AG04449 (cell line): ENCODE results near the gene HS6ST1.

Experiments used
- CTCF ChIA-PET: fragments of 350-600 bp; formaldehyde crosslinking; extraction: SDS; loops from one replicate; lab custom pipeline; 2021; ENCODE audit warnings: antibody characterized with exemption; lab: Yijun Ruan, JAX
- POLR2A ChIA-PET: fragments of 400-600, 350-600 bp; formaldehyde crosslinking; extraction: SDS; loops from one replicate; lab custom pipeline; 2020; ENCODE audit warnings: antibody characterized with exemption, inconsistent platforms; lab: Yijun Ruan, JAX
- DNase-seq: peaks from one replicate; pipeline ENCODE4 v3.0.0-alpha.2; 2010; ENCODE audit warnings: low read depth, low spot score
- H3K4me3 ChIP-seq: 2 replicates; pipeline ENCODE4 v1.5.1; 2011; ENCODE audit warnings: low read depth, mild to moderate bottlenecking, control low read depth, low read length
- TF ChIP-seq, protein P1 (sequence below): IDR thresholded peaks from one replicate; pipeline ENCODE4 v1.5.1; 2011; ENCODE audit warnings: mild to moderate bottlenecking, moderate library complexity, low read length, control low read depth, inconsistent platforms; ENCODE audit not compliant: insufficient read depth; ENCODE audit errors: missing control alignments

The HS6ST1 gene

DNA sequence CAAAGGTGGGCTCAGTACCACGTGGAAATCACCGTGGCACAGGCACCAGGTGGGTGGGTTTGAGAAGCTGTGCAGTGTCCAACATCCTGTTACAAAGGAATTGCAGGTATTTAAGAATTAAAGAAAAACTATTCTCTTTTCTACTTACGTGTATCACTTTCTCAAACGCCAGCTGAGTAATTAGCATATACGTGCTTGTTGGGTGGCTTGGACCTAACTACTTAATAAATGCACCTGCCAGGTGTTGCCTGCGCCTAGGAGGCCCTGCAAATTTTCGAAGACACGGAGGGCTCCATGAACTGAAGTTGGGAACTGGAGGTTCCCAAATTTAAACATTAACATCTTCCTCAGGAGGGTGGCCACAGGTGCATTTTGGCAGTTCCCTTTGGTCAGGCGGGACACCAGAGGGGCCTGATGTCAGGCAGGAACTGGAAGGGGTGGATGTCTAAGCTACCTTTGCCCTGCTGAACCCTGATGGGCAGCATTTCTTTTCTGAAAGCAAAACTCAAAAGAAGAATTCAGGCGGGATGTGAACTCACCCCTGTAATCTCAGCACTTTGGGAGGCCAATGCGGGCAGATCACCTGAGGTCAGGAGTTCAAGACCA lies 84.8 kb downstream of the HS6ST1 start:
- CTCF ChIA-PET = interaction anchor here (0.7 to 2.3 kb wide), 22 partner anchors 9 to 493 kb away, joined by 3 to 12 read pairs (median 4); no protein-coding TSS in a partner anchor
- TF ChIP-seq, protein P1, sequence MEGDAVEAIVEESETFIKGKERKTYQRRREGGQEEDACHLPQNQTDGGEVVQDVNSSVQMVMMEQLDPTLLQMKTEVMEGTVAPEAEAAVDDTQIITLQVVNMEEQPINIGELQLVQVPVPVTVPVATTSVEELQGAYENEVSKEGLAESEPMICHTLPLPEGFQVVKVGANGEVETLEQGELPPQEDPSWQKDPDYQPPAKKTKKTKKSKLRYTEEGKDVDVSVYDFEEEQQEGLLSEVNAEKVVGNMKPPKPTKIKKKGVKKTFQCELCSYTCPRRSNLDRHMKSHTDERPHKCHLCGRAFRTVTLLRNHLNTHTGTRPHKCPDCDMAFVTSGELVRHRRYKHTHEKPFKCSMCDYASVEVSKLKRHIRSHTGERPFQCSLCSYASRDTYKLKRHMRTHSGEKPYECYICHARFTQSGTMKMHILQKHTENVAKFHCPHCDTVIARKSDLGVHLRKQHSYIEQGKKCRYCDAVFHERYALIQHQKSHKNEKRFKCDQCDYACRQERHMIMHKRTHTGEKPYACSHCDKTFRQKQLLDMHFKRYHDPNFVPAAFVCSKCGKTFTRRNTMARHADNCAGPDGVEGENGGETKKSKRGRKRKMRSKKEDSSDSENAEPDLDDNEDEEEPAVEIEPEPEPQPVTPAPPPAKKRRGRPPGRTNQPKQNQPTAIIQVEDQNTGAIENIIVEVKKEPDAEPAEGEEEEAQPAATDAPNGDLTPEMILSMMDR = no peak
- H3K4me3 ChIP-seq = peak overlapping the region; percentile 69
- DNase-seq = no peak
- POLR2A ChIA-PET = no interaction called here

DNA sequence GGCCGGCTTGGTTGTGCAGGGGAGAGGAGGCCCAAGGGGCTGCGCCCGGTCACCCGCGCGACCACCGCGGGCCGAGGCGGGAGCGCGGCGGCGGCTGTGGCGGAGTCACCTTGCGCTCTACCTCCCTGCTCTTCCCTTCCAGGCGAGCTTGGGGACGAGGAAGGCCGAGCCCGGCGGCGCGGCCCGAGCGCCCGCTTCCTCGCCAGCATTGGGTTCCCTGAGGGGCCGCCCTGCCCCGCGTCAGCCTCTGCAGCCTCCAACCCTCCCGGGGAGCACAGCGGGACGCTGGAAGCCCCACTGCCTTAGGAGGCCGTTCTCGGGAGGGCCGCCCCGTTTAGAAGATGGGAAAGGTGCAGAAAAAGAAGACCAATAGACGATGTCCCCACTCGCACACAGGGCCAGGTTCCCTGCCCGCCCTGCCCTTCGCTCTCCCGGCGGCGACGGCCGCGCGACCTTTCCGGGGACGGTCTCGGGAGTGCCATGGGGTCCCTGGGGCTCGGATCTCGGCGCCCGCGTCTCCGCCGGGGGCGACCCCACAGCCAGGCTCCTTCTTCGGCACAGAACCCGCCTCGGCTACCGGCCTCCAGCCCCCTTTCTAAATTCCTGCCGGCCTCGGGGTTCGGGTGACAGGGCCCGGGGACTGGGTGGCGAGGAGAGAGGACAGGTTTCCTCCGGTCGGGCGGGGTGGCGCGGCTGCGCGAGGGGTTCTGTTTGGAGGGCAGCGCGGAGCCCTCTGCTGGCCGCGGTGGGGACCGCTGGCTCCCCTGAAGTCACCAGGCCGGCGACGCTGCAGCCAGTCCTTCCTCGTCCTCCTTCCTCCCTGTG lies 85.5 kb downstream of the HS6ST1 start:
- no peak for DNase-seq
- TF ChIP-seq, protein P1 = peak; percentile 100
- H3K4me3 ChIP-seq = peak overlapping the region; percentile 69
- ChIA-PET POLR2A (interaction anchor here (0.8 kb wide), 1 partner anchor 588 kb away, joined by 3 read pairs; no protein-coding TSS in a partner anchor), CTCF (interaction anchor here (0.7 to 2.3 kb wide), 15 partner anchors 10 to 494 kb away, joined by 3 to 12 read pairs (median 4); no protein-coding TSS in a partner anchor)

DNA sequence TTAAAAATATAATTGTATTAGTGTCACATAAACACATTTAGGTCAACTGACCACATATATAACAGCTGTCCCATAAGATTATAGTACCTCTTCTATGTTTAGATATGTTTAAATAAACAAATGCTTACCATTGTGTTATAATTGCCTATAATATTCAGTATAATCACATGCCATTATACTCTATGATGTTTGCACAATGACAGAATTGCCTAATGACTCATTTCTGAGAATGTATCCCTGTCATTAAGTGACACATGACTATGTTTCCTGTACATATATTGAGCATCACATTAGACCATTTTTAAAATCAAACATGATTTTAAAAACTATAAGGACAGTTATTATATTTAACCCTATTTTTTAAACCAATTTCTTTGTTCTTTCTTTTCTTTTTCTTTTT lies 89.8 kb downstream of the HS6ST1 start:
- TF ChIP-seq, protein P1 = no peak
- no peak for DNase-seq
- no peak overlapping the region for H3K4me3 ChIP-seq
- CTCF ChIA-PET = no interaction called here
- POLR2A ChIA-PET = no interaction called here

DNA sequence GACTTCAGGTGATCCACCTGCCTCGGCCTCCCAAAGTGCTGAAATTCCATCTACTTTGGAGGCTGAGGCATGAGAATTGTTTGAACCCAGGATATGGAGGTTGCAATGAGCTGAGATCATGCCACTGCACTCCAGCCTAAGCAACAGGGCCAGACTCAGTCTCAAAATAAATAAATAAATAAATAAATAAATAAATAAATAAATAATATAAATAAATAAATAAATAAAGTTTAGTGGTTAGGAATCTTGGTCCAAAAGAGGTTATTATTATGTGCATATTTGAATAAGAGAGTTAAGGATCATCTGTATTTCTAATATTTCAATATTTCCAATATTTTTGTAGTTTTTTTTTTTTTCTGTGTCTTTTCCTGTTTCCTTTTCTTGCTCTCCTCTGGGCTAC lies 90.8 kb downstream of the HS6ST1 start:
- ChIA-PET CTCF (no interaction called here), POLR2A (no interaction called here)
- no peak overlapping the region for H3K4me3 ChIP-seq
- TF ChIP-seq, protein P1 = no peak
- no peak for DNase-seq

DNA sequence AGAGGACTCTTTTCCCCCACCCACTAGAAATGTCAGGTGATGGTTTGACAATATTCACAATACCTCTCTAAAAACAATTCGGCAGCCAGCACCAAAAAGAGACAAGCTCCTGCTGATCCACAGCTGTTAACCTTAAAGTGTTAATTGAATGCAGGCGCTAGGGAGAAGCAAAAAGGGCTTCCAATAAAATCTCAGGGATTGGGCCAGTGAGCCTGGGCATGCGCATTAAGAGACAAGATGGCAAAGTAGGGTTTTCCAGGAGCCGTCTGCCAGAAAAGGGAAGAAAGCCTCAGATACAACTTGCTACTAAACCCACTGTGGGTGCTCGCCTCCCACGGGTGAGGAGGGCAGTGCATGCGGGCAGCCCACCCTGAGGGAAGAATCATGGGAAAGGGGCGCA lies 98.8 kb downstream of the HS6ST1 start:
- POLR2A ChIA-PET = no interaction called here
- DNase-seq = no peak
- TF ChIP-seq, protein P1 = no peak
- H3K4me3 ChIP-seq = no peak overlapping the region
- CTCF ChIA-PET = interaction anchor here (1.7 kb wide), 1 partner anchor 13 kb away, joined by 5 read pairs; no protein-coding TSS in a partner anchor

DNA sequence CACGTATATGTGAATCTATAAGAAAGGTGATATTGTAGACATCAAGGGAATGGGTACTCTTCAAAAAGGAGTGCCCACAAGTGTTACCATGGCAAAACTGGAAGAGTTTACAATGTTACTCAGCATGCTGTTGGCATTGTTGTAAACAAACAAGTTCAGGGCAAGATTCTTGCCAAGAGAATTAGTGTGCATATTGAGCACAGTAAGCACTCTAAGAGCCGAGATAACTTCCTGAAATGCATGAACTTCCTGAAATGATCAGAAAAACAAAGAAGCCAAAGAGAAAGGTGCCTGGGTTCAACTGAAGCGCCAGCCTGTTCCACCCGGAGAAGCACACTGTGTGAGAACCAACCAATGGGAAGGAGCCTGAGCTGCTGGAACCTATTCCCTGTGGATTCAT lies 101.0 kb downstream of the HS6ST1 start:
- POLR2A ChIA-PET = no interaction called here
- CTCF ChIA-PET = interaction anchor here (1.0 kb wide), 1 partner anchor 17 kb away, joined by 3 read pairs; no protein-coding TSS in a partner anchor
- TF ChIP-seq, protein P1 = no peak
- DNase-seq = no peak
- no peak overlapping the region for H3K4me3 ChIP-seq
